HG03342 (cell line): ENCODE measurements around the gene MRPS22.
A peak's percentile ranks its signal among the peaks of the same experiment; 100 is the strongest.
"Not testable (repeated sequence)": the region's sequence is repeated elsewhere in the genome, so short reads cannot be mapped to it uniquely, and the experiment has no call there.

Experiments
- ATAC-seq: cut with Tn5 transposase; IDR thresholded peaks from one replicate; pipeline ENCODE4 v1.9.1; 2021; ENCODE audit warnings: mild to moderate bottlenecking, moderate library complexity; ENCODE audit not compliant: unreplicated experiment

MRPS22 gene

DNA sequence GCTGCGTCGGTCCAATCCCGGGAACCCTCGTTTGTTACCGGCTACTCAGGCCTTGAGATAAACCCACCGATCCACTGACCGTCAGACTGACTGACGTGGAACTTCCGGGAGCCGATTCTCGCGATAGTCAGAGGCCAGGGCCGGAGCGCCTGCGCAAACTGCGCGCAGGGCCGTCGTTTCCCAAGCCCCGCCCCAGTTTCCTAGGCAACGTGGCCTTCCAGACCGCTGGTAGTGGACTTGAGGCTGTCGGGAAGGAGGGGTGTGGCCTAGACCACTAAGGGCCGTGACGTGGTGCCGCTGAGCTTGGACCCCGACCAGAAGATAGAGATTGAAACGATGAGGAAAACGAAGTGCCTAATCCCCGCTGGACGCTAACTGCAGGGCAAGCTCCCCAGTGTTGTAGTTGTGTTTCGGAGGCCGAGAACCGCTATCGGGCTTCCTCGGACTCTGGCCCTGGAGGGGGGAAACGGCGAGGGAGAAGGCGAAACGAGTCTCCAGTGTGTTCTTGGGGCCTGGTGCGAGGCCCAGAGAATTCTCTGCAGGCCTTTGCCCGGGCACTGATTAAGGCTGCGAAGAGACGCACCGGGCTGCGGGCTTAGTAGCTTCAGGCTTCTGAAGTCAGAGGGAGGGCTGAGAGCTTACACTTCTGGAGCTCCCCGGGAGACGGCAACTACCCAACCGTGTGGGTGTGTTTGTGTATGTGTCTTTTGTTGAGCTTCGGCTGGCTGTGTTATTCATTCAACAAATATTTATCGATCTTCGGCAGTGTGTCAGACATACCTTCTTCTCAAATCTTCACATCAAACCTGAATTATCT lies 45.9 kb downstream of the MRPS22 start, which contains the start of gene COPB2:
Gene COPB2 (minus strand): TSS at position 96 of the 817 bp plus-strand sequence. CDS start 97 bp downstream, outside the sequence.
- ATAC-seq = peak; percentile 97

- ATAC-seq = no peak
These were observed 50.3 kb downstream of the MRPS22 start for GRCh38 chr3:139394116-139394515.

GRCh38 chr3:139396707-139397106 lies 52.9 kb downstream of the MRPS22 start:
- ATAC-seq = no peak

DNA sequence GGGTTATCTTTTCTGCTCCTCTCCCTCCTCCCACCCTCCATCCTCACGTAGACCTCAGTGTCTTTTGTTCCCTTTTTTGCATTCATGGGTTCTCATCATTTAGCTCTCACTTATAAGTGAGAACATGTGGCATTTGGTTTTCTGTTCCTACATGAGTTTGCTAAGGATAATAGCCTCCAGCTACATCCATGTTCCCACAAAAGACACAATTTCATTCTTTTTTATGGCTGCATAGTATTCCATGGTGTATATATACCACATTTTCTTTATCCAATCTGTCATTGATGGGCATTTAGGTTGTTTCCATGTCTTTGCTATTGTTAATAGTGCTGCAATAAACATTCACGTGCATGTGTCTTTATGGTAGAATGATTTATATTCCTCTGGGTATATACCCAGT lies 57.3 kb downstream of the MRPS22 start:
- ATAC-seq = not testable (repeated sequence)
